Neutrophil (primary cell): Measurements from ENCODE around the gene LTC4S.
A peak's percentile ranks its signal among the peaks of the same experiment; 100 is the strongest.

ENCODE experiments used
- H3K27ac ChIP-seq: fragments of 200-600 bp; sonication (generic); 2 replicates; pipeline ENCODE4 v1.5.1; 2016; ENCODE audit warnings: mild to moderate bottlenecking, moderate library complexity
- H3K27me3 ChIP-seq: fragments of 200-600 bp; sonication (generic); 2 replicates; pipeline ENCODE4 v1.6.0; 2016; ENCODE audit warnings: mild to moderate bottlenecking
- H3K36me3 ChIP-seq: fragments of 200-600 bp; sonication (generic); 2 replicates; pipeline ENCODE4 v1.5.1; 2017
- H3K4me1 ChIP-seq, 2 experiments: fragments of 200-600 bp in 1 of 2; sonication (generic) in 1 of 2; 1 replicate in 1 of 2; 2 replicates in 1 of 2; pipeline versions ENCODE4 v1.5.1 to v1.6.1; 2013 to 2016; ENCODE audit warnings: low read depth in 1 of 2, low read length in 1 of 2, mild to moderate bottlenecking in 1 of 2, moderate library complexity in 1 of 2; ENCODE audit not compliant: control insufficient read depth in 1 of 2, insufficient read depth in 1 of 2
- H3K4me3 ChIP-seq, 2 experiments: fragments of 200-600 bp in 1 of 2; sonication (generic) in 1 of 2; 1 replicate in 1 of 2; 2 replicates in 1 of 2; pipeline ENCODE4 v1.5.1; 2013 to 2016; ENCODE audit warnings: low read depth in 1 of 2, low read length in 1 of 2, mild to moderate bottlenecking in 1 of 2, moderate library complexity in 1 of 2
- H3K9me3 ChIP-seq: fragments of 200-600 bp; sonication (generic); 2 replicates; pipeline ENCODE4 v1.5.1; 2016
- TF ChIP-seq, protein P1 (sequence below): fragments of 200-600 bp; sonication (generic); IDR thresholded peaks from 2 replicates; pipeline ENCODE4 v1.5.1; 2016; ENCODE audit warnings: antibody characterized with exemption

LTC4S gene

DNA sequence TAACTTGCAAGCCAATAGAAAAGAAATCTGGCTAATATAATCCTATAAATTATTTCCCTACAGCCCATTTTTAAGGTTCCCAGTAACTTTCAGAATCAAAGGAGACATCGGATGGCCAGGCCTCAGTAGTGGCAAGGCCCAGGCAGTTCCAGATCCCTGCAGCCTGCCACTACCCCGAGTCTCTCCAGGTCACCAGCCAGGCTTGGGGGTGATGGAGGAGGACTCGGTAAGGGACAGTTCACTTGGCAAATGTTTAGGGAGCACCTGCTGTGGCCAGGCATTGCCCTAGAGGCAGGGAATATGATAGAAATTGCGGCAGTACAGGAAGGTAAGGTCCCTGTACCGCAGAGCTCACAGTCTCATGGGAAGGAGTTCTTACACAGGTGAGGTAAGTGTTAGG, 15.2 kb upstream of the LTC4S start:
- TF ChIP-seq, protein P1, sequence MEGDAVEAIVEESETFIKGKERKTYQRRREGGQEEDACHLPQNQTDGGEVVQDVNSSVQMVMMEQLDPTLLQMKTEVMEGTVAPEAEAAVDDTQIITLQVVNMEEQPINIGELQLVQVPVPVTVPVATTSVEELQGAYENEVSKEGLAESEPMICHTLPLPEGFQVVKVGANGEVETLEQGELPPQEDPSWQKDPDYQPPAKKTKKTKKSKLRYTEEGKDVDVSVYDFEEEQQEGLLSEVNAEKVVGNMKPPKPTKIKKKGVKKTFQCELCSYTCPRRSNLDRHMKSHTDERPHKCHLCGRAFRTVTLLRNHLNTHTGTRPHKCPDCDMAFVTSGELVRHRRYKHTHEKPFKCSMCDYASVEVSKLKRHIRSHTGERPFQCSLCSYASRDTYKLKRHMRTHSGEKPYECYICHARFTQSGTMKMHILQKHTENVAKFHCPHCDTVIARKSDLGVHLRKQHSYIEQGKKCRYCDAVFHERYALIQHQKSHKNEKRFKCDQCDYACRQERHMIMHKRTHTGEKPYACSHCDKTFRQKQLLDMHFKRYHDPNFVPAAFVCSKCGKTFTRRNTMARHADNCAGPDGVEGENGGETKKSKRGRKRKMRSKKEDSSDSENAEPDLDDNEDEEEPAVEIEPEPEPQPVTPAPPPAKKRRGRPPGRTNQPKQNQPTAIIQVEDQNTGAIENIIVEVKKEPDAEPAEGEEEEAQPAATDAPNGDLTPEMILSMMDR, result no peak
- Histone ChIP-seq H3K4me1 (peaks cover 72 to 78% of the 10 kb centered on the region in 2 experiments), H3K27ac (peak overlapping the region; percentile 69), H3K36me3 (peaks cover 43% of the 10 kb centered on the region), H3K9me3 (no peaks in the 10 kb centered on the region), H3K4me3 (no peak overlapping the region), H3K27me3 (no peaks in the 10 kb centered on the region)

DNA sequence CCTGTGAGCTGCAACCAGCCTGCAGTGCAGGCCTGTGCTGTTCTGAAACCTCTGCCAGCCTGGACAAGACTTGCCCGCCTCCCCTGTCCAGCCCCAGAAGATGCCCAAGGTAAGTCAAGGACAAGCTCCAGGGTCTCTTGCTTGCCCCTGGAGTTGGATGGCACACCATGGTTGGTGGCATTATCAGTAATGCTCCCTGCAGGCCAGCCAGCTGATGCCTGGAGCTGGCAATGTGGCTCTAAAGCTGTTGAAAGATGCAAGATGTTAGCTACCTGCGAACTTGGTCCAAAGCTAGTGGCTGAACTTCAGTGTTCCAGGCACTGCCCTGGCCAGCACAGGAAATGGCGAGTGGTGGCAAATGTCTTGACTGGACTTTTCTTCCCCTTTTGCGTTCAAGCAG, 14.0 kb upstream of the LTC4S start:
- Histone ChIP-seq H3K4me3 (no peak overlapping the region), H3K27me3 (no peaks in the 10 kb centered on the region), H3K27ac (peak overlapping the region; percentile 71), H3K4me1 (peaks cover 72 to 78% of the 10 kb centered on the region in 2 experiments), H3K9me3 (no peaks in the 10 kb centered on the region), H3K36me3 (peaks cover 31% of the 10 kb centered on the region)
- TF ChIP-seq, protein P1, result no peak

GRCh38 chr5:179780362-179780761, 13.4 kb upstream of the LTC4S start:
- Histone ChIP-seq H3K27me3 (no peaks in the 10 kb centered on the region), H3K4me3 (peak overlapping the region in 1 of 2 experiments; percentile 6), H3K27ac (peak overlapping the region; percentile 71), H3K36me3 (peaks cover 26% of the 10 kb centered on the region), H3K9me3 (no peaks in the 10 kb centered on the region), H3K4me1 (peaks cover 70 to 73% of the 10 kb centered on the region in 2 experiments)
- TF ChIP-seq, protein P1, result no peak

DNA sequence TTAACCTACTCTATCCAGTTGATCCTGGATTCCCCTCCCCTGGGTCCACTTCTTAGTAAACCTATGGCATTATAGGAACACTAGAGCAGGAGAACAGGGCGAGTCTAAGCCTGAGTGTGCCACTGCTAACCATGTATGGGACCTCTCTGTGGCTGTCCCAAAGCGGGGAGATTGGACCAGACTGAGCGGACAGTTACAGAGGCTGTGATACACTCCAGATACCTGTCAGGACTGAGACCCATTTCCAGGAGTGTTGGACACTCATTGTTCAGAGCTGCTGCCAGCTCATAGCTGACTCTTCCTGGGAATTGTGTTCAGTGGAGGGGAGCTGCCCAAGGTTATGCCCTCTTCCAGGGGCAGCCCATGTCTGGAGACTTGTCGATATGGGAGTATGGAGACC, 11.9 kb upstream of the LTC4S start:
- Histone ChIP-seq H3K27me3 (no peaks in the 10 kb centered on the region), H3K27ac (no peak overlapping the region), H3K36me3 (peaks cover 12% of the 10 kb centered on the region), H3K9me3 (no peaks in the 10 kb centered on the region), H3K4me1 (peaks cover 61 to 67% of the 10 kb centered on the region in 2 experiments), H3K4me3 (no peak overlapping the region)
- TF ChIP-seq, protein P1, result no peak

DNA sequence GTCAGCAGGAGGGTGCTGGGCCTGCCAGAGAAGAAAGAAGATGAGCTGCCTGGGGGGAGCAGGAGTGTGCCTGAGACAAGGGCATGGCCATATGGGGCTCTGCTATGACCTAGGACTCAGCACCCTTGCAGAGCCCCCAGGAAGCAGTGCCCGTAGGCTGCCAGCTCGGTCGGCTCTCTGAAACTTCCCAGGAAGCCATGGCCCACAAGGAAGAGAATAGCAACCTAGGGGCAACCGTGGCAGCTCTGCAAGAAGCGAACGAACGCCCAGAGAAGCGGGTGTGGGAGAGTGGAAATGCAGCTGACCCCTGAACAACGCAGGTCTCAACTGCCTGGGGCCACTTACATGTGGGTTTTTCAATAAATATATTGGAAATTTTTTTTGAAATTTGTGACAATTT, 10.7 kb upstream of the LTC4S start:
- Histone ChIP-seq H3K36me3 (peaks cover 11% of the 10 kb centered on the region), H3K9me3 (no peaks in the 10 kb centered on the region), H3K4me1 (peaks cover 52 to 58% of the 10 kb centered on the region in 2 experiments), H3K4me3 (no peak overlapping the region), H3K27me3 (no peaks in the 10 kb centered on the region), H3K27ac (no peak overlapping the region)
- TF ChIP-seq, protein P1, result no peak

DNA sequence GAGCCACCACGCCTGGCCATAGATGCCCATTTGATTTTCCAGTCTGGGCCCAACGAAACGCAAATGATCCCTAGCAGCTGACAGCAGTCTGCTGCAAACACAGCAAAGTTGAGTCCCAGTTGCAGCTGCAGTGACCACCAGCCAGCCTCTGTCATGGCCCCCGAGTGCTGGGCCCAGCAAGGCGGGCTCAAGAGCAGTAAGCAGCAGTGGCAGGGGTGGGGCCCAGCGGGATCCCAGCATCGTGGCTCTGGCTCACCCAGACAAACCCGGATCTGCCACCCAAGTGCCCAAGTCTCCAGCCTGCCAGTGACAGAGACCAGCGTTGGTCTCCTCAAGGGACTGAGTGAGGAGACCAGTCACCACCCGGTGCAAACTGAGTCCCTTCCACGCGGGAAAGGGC, 6.9 kb upstream of the LTC4S start:
- Histone ChIP-seq H3K27ac (no peak overlapping the region), H3K27me3 (no peaks in the 10 kb centered on the region), H3K4me1 (peaks cover 15 to 21% of the 10 kb centered on the region in 2 experiments), H3K36me3 (peaks cover 6% of the 10 kb centered on the region), H3K9me3 (no peaks in the 10 kb centered on the region), H3K4me3 (no peak overlapping the region)
- TF ChIP-seq, protein P1, result no peak
